Measurements from ENCODE around the gene SMIM26. TPM values are rescaled to one million over a fixed set of nuclear protein-coding genes. Genes with fewer than 3 reads are reported as not detected.

SMIM26 gene
- total RNA-seq, 2 experiments from 2014 or later, result 59.1 to 62.4 TPM

DNA sequence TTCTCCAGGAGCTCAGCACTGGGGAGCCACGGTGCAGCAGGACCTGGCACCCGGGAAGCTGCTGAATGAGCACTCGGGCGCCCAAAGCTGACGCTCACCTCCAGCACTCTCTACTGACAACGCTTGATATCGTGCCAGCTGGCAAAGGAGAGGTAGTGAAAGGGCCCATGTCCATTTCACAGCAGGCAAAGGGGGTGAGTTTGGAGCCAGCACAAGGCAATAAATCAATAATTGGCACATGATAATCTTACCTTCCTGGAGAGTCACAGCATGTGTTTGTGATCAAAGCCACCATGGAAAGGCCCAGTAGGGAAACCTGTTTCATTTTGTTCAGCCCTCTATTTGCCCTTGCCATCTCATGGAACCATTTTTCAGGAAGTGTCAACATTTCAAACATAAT, 23.3 kb upstream of the SMIM26 start:
- Mint-ChIP-seq H3K4me3 (no peak overlapping the region), H3K27ac (no peak overlapping the region), H3K4me1 (no peaks in the 10 kb centered on the region), H3K9me3 (no peaks in the 10 kb centered on the region), H3K36me3 (peaks cover 22% of the 10 kb centered on the region), H3K27me3 (no peaks in the 10 kb centered on the region)
- POLR2A ChIA-PET, result no interaction called here
- ATAC-seq (ENCODE audit: low read depth), result no peak
- no peak for DNase-seq

DNA sequence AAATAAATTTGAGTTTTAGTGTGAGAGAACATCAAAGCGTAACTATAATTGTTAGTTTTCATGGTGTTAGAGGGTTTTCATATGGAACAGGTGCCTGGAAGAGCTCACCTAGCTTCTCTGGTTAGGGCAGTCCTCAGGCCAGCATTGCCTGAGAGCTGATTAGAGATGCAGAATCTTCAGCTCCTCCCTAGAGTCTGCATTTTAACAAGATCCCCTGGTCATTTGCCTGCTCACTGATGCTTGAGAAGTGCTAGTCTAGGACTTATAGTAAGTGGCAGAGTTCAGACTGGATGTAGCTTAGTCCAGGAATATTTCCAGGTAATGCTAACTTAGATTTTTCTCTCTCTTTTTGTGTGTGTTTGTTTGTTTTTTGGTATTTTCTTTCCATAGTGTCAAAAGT, 21.7 kb upstream of the SMIM26 start:
- H3K4me1 Mint-ChIP-seq, result no peaks in the 10 kb centered on the region
- no peak overlapping the region for H3K27ac Mint-ChIP-seq
- no peaks in the 10 kb centered on the region for H3K9me3 Mint-ChIP-seq
- H3K4me3 Mint-ChIP-seq, result no peak overlapping the region
- no peaks in the 10 kb centered on the region for H3K27me3 Mint-ChIP-seq
- POLR2A ChIA-PET, result no interaction called here
- DNase-seq (no peak), ATAC-seq (ENCODE audit: low read depth) (no peak)
- peaks cover 19% of the 10 kb centered on the region for H3K36me3 Mint-ChIP-seq

DNA sequence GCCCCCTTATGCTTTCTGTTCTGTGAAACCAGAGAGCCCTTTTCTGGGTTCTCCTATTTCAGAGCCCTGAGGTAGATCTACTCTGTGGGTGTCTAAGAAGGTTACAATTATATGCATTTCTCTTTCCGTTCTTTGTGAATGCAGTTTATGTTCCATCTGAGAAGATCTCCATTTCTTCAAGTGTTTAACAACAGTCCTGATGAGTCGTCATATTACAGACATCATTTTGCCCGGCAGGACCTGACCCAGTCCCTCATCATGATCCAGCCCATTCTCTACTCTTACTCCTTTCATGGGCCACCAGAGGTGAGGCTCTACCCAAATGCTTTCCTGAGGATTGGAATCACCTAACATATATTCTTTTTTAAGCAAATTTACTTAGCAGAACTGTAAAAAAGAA, 18.8 kb upstream of the SMIM26 start:
- Mint-ChIP-seq H3K9me3 (no peaks in the 10 kb centered on the region), H3K4me3 (no peak overlapping the region)
- POLR2A ChIA-PET, result no interaction called here

DNA sequence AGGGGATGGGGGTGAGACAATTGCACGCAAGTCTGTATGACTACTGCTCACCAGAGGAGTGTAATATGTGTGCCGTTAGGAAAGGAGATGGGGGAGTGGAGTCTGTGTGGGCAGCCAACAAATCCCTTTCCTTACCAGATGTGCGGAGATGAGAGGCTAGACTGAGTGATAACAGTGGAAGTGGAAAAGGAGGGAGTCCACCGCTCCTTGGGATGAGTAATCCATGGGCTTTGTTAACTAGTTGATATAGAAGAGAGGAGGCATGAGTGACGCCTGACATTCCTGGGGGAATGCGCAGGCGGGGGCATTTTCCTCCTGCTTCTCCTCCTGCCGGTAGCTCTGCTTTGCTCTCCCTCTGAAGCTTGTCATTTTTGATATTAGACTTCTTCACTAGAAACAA, 13.5 kb upstream of the SMIM26 start:
- H3K9me3 Mint-ChIP-seq, result no peaks in the 10 kb centered on the region
- no peaks in the 10 kb centered on the region for H3K4me1 Mint-ChIP-seq
- H3K27me3 Mint-ChIP-seq, result no peaks in the 10 kb centered on the region
- ATAC-seq (ENCODE audit: low read depth) (no peak), DNase-seq (no peak)
- H3K4me3 Mint-ChIP-seq, result no peak overlapping the region
- POLR2A ChIA-PET, result interaction anchor here (1.7 kb wide), 1 partner anchor 13 kb away, joined by 4 read pairs; no protein-coding TSS in a partner anchor
- no peak overlapping the region for H3K27ac Mint-ChIP-seq
- H3K36me3 Mint-ChIP-seq, result peaks cover 29% of the 10 kb centered on the region

More for the DNA sequence above, 18.8 kb upstream of the SMIM26 start:
- H3K27ac Mint-ChIP-seq, result no peak overlapping the region
- H3K36me3 Mint-ChIP-seq, result peaks cover 16% of the 10 kb centered on the region
- no peaks in the 10 kb centered on the region for H3K4me1 Mint-ChIP-seq
- DNase-seq, result no peak
- no peaks in the 10 kb centered on the region for H3K27me3 Mint-ChIP-seq
- no peak for ATAC-seq (ENCODE audit: low read depth)

DNA sequence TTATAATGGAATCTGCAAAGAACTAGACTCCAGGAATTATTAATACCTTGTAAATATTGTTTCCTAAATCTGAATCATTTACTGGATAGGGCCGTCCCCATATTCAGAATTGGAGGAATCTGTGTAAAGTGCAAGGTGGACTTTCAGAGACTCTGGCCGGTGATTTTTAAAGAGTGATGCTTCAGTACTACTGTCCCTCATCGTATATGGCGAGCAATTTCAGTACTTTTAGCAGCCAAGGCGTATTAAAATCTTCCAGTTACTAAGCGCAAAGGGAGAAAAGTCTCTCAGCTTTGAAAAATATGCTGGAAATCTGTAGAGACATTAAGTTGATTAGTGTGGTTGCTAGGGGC, 483 bp downstream of the SMIM26 start:
- ATAC-seq (ENCODE audit: low read depth) (peak; percentile 6), DNase-seq (no peak)
- H3K36me3 Mint-ChIP-seq, result peaks cover 35% of the 10 kb centered on the region
- POLR2A ChIA-PET, result interaction anchor here (1.2 kb wide), 1 partner anchor 60 kb away, joined by 12 read pairs; the partner anchor contains the start of gene SEC23B
- H3K9me3 Mint-ChIP-seq, result peaks cover 4% of the 10 kb centered on the region
- H3K4me3 Mint-ChIP-seq, result peak overlapping the region; percentile 95
- no peaks in the 10 kb centered on the region for H3K27me3 Mint-ChIP-seq
- peaks cover 8% of the 10 kb centered on the region for H3K4me1 Mint-ChIP-seq
- peak overlapping the region; percentile 95 for H3K27ac Mint-ChIP-seq

DNA sequence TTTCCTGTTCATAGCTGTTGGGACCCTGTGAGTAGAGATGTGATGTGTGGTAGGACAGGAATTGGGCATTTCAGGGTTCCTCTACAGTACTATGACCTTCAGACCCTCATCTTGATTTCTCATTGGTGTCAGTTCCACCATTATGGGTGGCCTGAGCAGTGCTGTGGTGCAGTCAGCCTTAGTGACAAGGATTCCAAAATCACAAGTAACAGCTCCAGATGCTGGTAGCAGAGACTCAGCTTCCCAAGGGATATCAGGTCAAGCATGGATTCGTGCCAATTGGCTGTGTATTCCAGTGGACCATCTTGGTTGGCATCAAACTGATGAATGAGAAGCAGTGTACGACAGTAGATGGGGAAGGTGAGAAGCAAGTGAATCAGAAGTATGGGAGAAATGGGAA, 3.8 kb downstream of the SMIM26 start:
- H3K36me3 Mint-ChIP-seq, result peaks cover 29% of the 10 kb centered on the region
- H3K4me1 Mint-ChIP-seq, result peaks cover 8% of the 10 kb centered on the region
- DNase-seq (no peak), ATAC-seq (ENCODE audit: low read depth) (no peak)
- POLR2A ChIA-PET, result no interaction called here
- H3K27ac Mint-ChIP-seq, result no peak overlapping the region
- H3K27me3 Mint-ChIP-seq, result no peaks in the 10 kb centered on the region
- peaks cover 4% of the 10 kb centered on the region for H3K9me3 Mint-ChIP-seq
- no peak overlapping the region for H3K4me3 Mint-ChIP-seq

DNA sequence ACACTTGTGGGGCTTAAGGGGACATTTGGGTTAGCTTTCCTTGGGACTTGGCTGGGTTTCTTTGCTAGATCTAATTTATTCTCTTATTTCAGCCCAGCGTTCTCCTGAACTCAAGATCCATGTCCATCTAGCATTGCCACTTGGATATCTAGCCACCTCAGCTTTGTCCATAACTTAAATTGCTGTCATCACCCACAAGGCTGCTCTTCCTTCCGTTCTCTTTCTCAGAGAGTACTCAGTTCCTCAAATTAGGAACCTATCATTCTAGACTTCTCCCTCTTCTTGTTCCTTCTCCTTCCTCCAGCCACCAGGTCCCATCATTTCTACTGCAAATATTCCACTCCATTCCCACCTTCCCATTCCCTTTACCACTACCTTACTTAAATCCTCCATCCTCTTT, 4.3 kb downstream of the SMIM26 start:
- Mint-ChIP-seq H3K27ac (no peak overlapping the region), H3K4me1 (peaks cover 4% of the 10 kb centered on the region), H3K36me3 (peaks cover 29% of the 10 kb centered on the region), H3K27me3 (no peaks in the 10 kb centered on the region), H3K4me3 (no peak overlapping the region), H3K9me3 (peaks cover 4% of the 10 kb centered on the region)
- POLR2A ChIA-PET, result no interaction called here
- ATAC-seq (ENCODE audit: low read depth), result no peak
- no peak for DNase-seq

DNA sequence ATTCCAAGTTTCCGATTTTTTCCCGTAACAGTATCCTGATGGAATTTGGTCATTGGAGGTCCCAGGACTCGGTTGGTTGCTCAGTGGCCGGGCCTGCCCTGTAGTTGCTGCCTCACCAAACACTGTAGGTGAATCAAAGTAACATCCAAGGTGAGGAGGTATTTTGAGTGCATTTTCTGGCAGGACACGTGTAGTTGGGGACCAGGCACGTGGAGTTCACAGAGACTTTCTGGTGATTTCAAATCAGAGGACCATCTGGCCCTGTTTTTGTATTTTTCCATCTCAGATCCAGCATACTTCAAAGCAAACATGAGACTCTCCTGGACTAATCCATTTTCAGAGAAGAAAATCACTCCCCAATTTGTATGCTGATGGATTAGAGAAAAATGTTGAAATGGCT, 10.7 kb downstream of the SMIM26 start:
- Mint-ChIP-seq H3K4me1 (peaks cover 4% of the 10 kb centered on the region), H3K27me3 (peaks cover 2% of the 10 kb centered on the region), H3K9me3 (no peaks in the 10 kb centered on the region), H3K27ac (no peak overlapping the region), H3K36me3 (no peaks in the 10 kb centered on the region), H3K4me3 (no peak overlapping the region)
- POLR2A ChIA-PET, result no interaction called here
- DNase-seq (no peak), ATAC-seq (ENCODE audit: low read depth) (no peak)

DNA sequence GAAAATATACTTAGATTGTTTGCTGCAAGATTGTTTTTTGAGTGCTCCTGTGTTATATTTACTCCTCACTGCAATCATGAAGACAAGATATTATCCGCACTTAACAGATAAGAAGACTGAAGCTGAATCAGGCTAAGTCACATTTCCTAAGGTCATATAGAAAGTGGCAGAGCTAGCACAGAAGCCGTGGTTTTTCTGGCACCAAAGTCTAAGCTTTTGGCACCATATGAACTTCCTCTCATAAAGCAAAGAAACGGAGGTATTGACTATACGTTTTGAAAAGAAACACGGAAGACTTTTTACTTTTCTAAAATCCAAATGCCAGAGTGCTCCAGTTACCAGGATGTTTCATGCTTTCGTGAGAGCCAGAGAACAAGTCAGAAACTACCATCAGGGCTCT, 11.3 kb downstream of the SMIM26 start:
- H3K27ac Mint-ChIP-seq, result no peak overlapping the region
- ATAC-seq (ENCODE audit: low read depth), result no peak
- H3K4me3 Mint-ChIP-seq, result no peak overlapping the region
- H3K36me3 Mint-ChIP-seq, result no peaks in the 10 kb centered on the region
- POLR2A ChIA-PET, result no interaction called here
- no peak for DNase-seq
- no peaks in the 10 kb centered on the region for H3K9me3 Mint-ChIP-seq
- peaks cover 2% of the 10 kb centered on the region for H3K27me3 Mint-ChIP-seq
- peaks cover 4% of the 10 kb centered on the region for H3K4me1 Mint-ChIP-seq

DNA sequence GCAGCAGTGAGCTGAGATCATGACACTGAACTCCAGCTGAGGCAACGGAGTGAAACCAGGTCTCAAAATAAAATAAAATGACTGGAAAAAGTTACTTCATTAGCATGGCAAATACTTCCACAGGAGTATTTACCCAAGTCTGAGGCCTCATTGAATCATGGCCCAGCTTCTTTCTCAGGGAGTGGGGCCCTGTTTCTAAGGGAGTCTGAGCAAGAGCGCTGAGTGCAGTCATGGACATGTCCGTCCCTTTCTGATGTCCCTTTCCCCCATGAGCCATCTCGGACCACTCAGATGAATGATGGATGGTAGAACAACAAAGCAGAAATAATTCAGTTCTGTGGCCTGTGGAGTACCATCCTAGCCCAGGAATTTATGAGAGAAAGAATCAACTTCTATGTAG, 12.8 kb downstream of the SMIM26 start:
- POLR2A ChIA-PET, result no interaction called here
- Mint-ChIP-seq H3K27ac (no peak overlapping the region), H3K4me3 (no peak overlapping the region), H3K9me3 (no peaks in the 10 kb centered on the region), H3K36me3 (no peaks in the 10 kb centered on the region), H3K27me3 (peaks cover 8% of the 10 kb centered on the region), H3K4me1 (peaks cover 4% of the 10 kb centered on the region)
- DNase-seq, result no peak
- ATAC-seq (ENCODE audit: low read depth), result no peak

DNA sequence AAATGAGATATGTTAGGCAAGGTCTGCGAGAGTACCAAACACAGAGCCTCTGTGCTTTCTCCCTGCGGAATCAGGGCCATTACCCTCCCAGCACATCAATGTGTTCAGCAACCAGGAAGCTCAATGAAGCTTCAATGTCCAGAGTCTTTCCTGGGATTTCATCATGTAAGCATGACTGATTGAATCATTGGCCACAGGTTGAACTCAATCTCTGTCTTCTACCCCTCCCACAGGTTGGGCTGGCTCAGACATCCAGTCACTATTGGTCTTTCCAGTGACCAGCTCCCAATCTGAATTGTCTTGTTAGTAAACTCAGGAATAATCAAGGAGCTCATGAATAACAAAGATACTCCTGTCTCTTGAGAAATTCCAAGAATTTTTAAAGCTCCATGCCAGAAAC, 17.9 kb downstream of the SMIM26 start:
- H3K27ac Mint-ChIP-seq, result no peak overlapping the region
- POLR2A ChIA-PET, result no interaction called here
- peaks cover 8% of the 10 kb centered on the region for H3K27me3 Mint-ChIP-seq
- H3K9me3 Mint-ChIP-seq, result no peaks in the 10 kb centered on the region
- no peak for ATAC-seq (ENCODE audit: low read depth)
- no peaks in the 10 kb centered on the region for H3K36me3 Mint-ChIP-seq
- peaks cover 19% of the 10 kb centered on the region for H3K4me1 Mint-ChIP-seq
- no peak for DNase-seq
- no peak overlapping the region for H3K4me3 Mint-ChIP-seq

DNA sequence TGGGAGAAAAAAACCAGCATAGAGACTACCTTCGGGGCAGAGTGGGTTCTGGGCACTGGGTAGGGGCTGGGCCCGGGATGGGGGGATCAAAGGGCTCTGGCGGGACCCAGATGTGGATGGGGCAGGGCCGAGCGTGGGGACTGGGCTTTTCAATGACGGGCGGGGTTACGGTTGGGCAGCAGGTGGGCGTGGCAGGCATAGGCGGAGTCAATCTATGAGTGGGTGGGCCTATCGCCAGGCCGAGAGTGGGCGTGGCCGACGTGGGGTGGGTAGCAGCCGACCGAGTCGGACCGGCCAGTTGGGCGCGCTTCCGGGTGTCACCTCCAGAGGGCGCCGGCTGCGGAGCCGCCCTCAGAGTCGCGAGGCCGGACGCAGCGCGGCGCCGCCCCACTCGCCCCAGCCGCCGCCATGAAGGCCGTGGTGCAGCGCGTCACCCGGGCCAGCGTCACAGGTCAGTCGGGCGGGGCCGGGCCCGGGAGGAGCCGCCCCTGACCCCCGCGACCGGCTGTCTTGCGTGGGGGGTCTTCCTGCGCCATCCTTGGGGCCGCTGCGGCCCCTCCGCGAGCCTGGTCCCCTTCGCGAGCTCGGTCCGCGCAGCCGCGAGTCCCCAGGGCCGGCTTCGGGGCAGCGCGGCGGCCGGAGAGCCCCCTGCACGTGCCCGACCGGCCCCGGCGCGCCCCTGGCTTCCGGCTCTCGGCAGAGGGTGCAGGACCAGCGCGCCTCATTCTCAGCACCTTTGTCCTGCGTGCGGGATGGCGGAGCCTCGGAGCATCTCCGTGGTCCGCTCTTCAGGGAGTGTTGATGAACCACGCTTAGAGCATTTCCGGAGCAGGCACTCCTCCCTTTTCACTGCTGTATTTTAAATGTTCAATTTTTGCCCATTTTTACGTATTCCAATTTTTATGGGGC, 20.7 kb downstream of the SMIM26 start, which contains the start of gene DTD1:
DTD1 (plus strand) TSS at position 390 of the 909 bp plus-strand sequence; CDS start at position 409, 19 bp downstream.
- ATAC-seq (ENCODE audit: low read depth) (peak; percentile 86), DNase-seq (peak; percentile 92)
- Mint-ChIP-seq H3K36me3 (no peaks in the 10 kb centered on the region), H3K4me3 (peak within 1 kb of the TSS; percentile 93), H3K4me1 (peaks cover 19% of the 10 kb centered on the region), H3K9me3 (no peaks in the 10 kb centered on the region), H3K27me3 (peaks cover 6% of the 10 kb centered on the region), H3K27ac (peak within 1 kb of the TSS; percentile 79)
- POLR2A ChIA-PET, result interaction anchor here (0.6 to 1.5 kb wide), 2 partner anchors 81 to 1425 kb away, joined by 3 to 4 read pairs; partner anchors contain the start of gene SEC23B

DNA sequence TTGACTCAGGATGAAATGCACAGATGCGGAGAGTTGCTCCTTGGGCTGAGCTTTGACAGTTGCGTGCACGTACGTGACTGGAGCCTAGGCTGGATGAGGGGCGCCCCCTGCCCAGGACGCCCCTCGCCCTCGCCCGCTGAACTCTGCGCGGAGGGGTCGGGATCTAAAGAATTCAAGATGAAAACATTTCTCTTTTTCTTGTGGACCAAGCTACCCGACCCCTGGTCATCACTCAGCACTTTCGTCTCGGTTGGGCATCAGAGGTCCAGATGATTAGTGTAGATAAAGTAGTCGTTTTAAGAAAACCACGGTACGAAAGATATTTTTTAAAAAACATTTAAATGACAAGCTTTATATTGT, 21.3 kb downstream of the SMIM26 start:
- DNase-seq (peak; percentile 36), ATAC-seq (ENCODE audit: low read depth) (no peak)
- POLR2A ChIA-PET, result interaction anchor here (0.6 to 1.5 kb wide), 3 partner anchors 23 to 1424 kb away, joined by 3 to 4 read pairs (median 3); partner anchors contain the start of gene SEC23B
- Mint-ChIP-seq H3K27ac (peak overlapping the region; percentile 79), H3K36me3 (no peaks in the 10 kb centered on the region), H3K27me3 (peaks cover 6% of the 10 kb centered on the region), H3K9me3 (no peaks in the 10 kb centered on the region), H3K4me3 (peak overlapping the region; percentile 80), H3K4me1 (peaks cover 19% of the 10 kb centered on the region)

Measured in activated naive CD8-positive, alpha-beta T cell treated with anti-CD3 and anti-CD28 coated beads, Interleukin-2, amount 10 ng/mL, durations not matched to agents 7 days and 5 days (primary cell).